GM19467 (cell line): ENCODE data around the gene C1QTNF9.
"Not testable (repeated sequence)": the region's sequence is repeated elsewhere in the genome, so short reads cannot be mapped to it uniquely, and the experiment has no call there.

Experiments
- ATAC-seq: cut with Tn5 transposase; IDR thresholded peaks from one replicate; pipeline ENCODE4 v1.9.1; 2021; ENCODE audit warnings: mild to moderate bottlenecking, moderate library complexity; ENCODE audit not compliant: unreplicated experiment

Gene C1QTNF9

DNA sequence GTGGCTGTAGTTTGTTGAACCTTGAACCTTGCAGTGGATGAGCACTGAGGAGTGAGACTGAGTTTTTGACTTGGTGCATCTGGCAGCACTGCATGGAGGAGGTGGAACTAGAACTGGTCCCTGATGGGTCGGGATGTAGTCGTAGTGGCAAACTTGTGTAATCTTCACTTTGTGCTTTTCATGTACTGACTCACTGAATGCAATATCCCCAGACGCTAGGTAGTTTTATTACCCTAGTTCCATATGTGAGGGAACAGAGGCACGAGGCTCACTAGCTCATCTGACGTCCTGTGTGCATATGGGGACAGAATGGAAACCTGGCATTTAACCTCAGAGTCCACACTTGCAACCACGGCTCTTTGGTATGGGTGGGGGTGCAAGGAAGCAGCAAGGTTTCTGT, 10.3 kb downstream of the C1QTNF9 start:
- ATAC-seq: not testable (repeated sequence)

GRCh38 chr13:24321416-24321815, 12.0 kb downstream of the C1QTNF9 start:
- ATAC-seq: not testable (repeated sequence)

- not testable (repeated sequence) for ATAC-seq
These were observed 13.1 kb downstream of the C1QTNF9 start for GRCh38 chr13:24322470-24322869.

- ATAC-seq: no peak
These were observed 13.8 kb downstream of the C1QTNF9 start for GRCh38 chr13:24323036-24323738.

- ATAC-seq: no peak
These were observed 14.3 kb downstream of the C1QTNF9 start for GRCh38 chr13:24323739-24324075.

- not testable (repeated sequence) for ATAC-seq
These were observed 18.2 kb downstream of the C1QTNF9 start for GRCh38 chr13:24327598-24327997.

GRCh38 chr13:24328145-24328544, 18.8 kb downstream of the C1QTNF9 start:
- ATAC-seq: no peak

DNA sequence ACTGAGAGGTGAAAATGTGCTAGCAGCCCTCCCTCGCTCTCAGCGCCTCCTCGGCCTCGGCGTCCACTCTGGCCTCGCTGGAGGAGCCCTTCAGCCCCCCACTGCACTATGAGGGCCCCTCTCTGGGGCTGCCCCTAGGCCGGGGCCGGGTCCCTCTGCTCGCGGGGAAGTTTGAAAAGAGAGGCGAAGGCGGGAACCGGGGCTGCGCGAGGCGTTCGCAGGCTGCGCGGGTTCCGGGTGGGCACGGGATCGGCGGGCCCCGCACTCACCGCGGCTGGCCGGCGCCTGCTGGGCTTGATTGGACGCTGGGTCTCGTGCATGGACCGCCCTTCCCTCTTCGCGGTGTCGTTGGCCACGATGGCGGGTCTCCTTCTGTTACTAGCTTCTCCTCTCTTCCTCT, 29.3 kb downstream of the C1QTNF9 start:
- no peak for ATAC-seq

DNA sequence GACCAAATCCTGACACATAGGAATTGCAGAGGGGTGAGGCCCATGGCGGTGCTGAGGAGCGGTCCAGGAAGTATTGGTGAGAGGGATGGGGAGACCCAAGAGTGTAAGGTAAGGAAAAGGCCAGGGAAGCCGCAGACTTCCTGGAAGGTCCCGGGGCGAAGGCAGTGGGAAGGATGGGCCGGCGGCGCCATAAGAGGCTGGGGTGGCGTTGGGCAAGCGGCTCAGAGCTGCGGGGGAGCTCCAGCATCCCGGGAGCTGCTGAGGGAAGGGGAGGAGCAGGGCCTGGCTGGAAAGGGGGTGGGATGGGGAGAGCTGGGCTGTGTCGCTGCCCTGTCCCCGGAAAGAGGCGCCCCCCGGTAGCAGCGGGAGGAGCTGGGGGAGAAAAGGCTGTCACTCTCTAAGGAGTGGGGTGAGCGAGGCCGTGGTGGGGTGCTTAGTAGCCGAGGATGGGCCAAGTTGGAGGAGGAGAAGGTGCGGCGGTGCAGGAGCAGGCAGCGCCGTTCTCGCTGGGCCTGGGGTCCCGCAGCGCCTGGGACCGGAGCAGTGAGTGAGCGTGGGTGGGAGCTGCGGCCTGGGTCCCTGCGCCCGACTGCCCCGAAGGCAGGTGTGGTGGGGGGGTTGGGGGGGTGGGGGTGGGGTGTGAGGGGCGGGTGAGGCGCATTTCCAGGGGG, 30.7 kb downstream of the C1QTNF9 start:
- ATAC-seq: no peak

DNA sequence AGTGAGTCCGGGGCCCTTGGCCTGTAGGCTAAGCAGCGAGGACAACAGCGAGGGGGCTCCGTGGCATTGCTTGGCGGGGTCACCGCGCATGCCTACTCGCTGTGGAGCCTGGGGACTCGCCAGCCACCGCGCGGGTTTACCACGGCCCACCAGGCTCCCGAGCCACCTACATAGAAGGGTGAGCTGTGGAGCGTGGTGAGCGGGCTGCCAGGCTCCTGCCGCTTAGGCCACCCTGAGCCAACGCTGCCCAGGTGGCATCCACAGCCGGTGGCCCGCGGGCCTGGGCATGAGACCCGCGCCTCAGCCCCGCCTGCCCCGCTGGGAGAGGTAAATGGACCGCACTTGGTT, 31.2 kb downstream of the C1QTNF9 start:
- ATAC-seq: no peak

GRCh38 chr13:24341439-24341838, 32.1 kb downstream of the C1QTNF9 start:
- ATAC-seq: no peak

- no peak for ATAC-seq
These were observed 39.0 kb downstream of the C1QTNF9 start for GRCh38 chr13:24348385-24348784.

GRCh38 chr13:24348797-24349515, 39.6 kb downstream of the C1QTNF9 start:
- ATAC-seq: no peak

GRCh38 chr13:24349778-24350664, 40.6 kb downstream of the C1QTNF9 start:
- ATAC-seq: not testable (repeated sequence)

DNA sequence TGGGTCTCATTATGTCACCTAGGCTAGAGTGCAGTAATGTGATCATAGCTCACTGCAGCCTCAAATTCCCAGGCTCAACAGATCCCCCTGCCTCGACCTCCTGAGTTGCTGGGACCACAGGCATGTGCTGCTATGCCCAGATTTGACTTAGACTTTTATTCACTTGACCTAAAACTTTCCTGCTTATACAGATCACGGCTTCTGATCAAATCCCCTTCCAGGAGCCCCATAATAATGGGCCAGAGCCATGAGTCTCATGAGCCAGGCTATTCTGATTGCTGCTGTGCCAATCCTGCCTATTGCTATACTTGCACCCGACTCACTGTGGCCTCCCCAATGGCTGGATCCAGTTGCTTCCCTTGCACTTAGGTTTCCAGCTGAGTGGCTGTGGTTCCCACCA, 42.0 kb downstream of the C1QTNF9 start:
- ATAC-seq: no peak

DNA sequence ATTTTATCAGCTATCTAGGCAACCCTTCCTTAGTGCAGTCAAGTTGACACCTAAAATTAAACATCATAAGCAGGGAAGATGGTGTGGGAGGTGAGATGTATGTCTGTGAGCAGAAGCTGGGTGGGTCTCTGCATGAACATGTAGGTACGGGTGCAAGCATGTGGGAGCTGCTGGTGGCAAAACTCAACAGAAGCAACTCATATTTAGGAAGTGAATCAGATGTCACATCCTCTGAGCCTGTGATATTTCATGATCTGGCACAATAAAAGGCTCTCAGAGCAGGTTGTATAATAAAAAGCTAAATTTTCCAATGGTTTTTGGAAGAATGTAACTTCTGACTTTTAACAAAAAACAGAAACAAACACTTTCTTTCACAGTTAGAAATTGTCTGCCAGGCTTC, 44.4 kb downstream of the C1QTNF9 start:
- ATAC-seq: no peak

- ATAC-seq: no peak
These were observed 45.7 kb downstream of the C1QTNF9 start for GRCh38 chr13:24355103-24355502.

DNA sequence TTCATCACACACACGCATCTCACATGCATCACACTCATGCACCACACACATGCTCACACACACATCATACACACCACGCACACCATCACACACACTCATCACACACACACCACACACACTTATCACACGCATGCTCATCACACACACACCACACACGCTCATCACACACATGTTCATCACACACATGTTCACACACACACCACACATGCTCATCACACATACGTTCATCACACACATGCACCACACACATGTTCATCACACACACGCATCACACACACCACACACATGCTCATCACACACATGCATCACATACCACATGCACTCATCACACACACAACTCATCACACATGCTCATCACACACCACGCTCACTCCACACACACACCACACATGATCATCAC, 46.9 kb downstream of the C1QTNF9 start:
- no peak for ATAC-seq

DNA sequence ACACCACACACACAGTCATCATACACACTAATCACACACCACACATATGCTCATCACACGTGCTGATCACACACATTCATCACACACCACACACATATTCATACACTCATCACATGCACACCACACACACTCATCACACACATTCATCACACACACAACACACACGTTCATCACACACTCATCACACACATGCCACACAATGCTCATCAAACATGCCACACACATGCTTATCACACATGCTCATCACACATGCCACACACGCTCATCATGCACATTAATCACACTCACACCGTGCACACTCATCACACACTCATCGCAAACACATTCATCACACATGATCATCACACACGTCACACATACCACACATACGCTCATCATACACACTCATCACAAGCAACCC, 47.5 kb downstream of the C1QTNF9 start:
- ATAC-seq: no peak

- no peak for ATAC-seq
These were observed 48.4 kb downstream of the C1QTNF9 start for GRCh38 chr13:24357756-24358155.

- ATAC-seq: not testable (repeated sequence)
These were observed 49.5 kb downstream of the C1QTNF9 start for GRCh38 chr13:24358836-24359235.
